Heart right ventricle (tissue), 16 donors: ENCODE results near the gene CDH12. TPM values are rescaled to one million over a fixed set of nuclear protein-coding genes. Genes with fewer than 3 reads are reported as not detected.

ENCODE experiments used
- ATAC-seq, 8 donors: fragments of 200-7000 bp; cut with Tn5 transposase; one replicate each; pipeline ENCODE4 v1.9.1; 2020; ENCODE audit warnings: mild to moderate bottlenecking in 8 of 8, moderate library complexity in 8 of 8, moderate number of reproducible peaks in 1 of 8
- DNase-seq, 2 donors: peaks; one replicate each; pipeline ENCODE4 v3.0.0-alpha.2; 2020
- H3K27ac ChIP-seq, 10 donors: fragments of 200-600 bp; sonication (generic) in 2 of 10; one replicate each; pipeline versions ENCODE4 v1.5.0 to v1.8.0; 2020 to 2022; ENCODE audit warnings: mild to moderate bottlenecking in 3 of 10
- H3K27me3 ChIP-seq, 7 donors: fragments of 200-600 bp; one replicate each; pipeline ENCODE4 v1.8.0; 2021 to 2022; ENCODE audit warnings: mild to moderate bottlenecking in 2 of 7
- H3K36me3 ChIP-seq, 9 donors: fragments of 200-600 bp; sonication (generic) in 1 of 9; one replicate each; pipeline versions ENCODE4 v1.5.0 to v1.8.0; 2020 to 2022; ENCODE audit warnings: mild to moderate bottlenecking in 2 of 9
- H3K4me1 ChIP-seq, 9 donors: fragments of 200-600 bp; sonication (generic) in 1 of 9; one replicate each; pipeline versions ENCODE4 v1.5.0 to v1.8.0; 2020 to 2022; ENCODE audit warnings: mild to moderate bottlenecking in 4 of 9
- H3K4me3 ChIP-seq, 10 donors: fragments of 200-600 bp; sonication (generic) in 2 of 10; one replicate each; pipeline versions ENCODE4 v1.5.0 to v1.8.0; 2020 to 2022; ENCODE audit warnings: mild to moderate bottlenecking in 7 of 10, moderate library complexity in 2 of 10
- H3K9me3 ChIP-seq, 11 donors: fragments of 200-600 bp in 10 of 11; sonication (generic) in 2 of 11; one replicate each; pipeline versions ENCODE4 v1.5.0 to v1.8.0; 2013 to 2022; ENCODE audit warnings: mild to moderate bottlenecking in 2 of 11, control low read depth in 1 of 11, moderate library complexity in 1 of 11
- WGBS, 2 donors: extraction: QIAGEN DNeasy Blood & Tissue Kit; methylation state at CpG; one replicate each; pipeline ENCODE4 v1.1.7; 2013; ENCODE audit warnings: inconsistent platforms in 1 of 2; 5-methylcytosine and 5-hydroxymethylcytosine counted together
- intact Hi-C, 10 donors: fragments of 100-400 bp; cut with DNase I; formaldehyde crosslinking; loops; one replicate each; pipeline versions ENCODE4 v1.11.1 to v1.14.2; 2022
- polyA plus RNA-seq, 2 donors: library from polyadenylated mRNA; stranded (reverse); fragments of 200-250 nt; gene quantifications; one replicate each; pipeline ENCODE4 v1.2.3, GENCODE V29; 2013
- total RNA-seq, 10 donors: library from RNA; stranded (reverse); fragmentation: NEBNext Ultra II Directional in 3 of 10; extraction: Animal tissue kit (Norgen Biotek cat#: 25700) in 3 of 10; gene quantifications; one replicate each; pipeline versions ENCODE4 v1.2.1 to v1.2.4, GENCODE V29; 2021 to 2023
- TF ChIP-seq, protein P1 (sequence below), 9 donors: fragments of 200-600 bp; sonication (generic) in 2 of 9; IDR thresholded peaks; one replicate each; pipeline versions ENCODE4 v1.5.0 to v1.8.0; 2021 to 2022; ENCODE audit warnings: antibody characterized with exemption in 9 of 9, mild to moderate bottlenecking in 5 of 9, moderate library complexity in 1 of 9
- donor health status: Arrhythmogenic right ventricular cardiomyopathy.
- donor health status: ischemic (EF 13 %, LVEDD 7.1; RV severe dilation, severe dysfunction).
- donor health status: healthy with polysubstance abuse.
- donor health status: DM: no; HTN: yes; CAD: no.
- donor health status: DM: no; HTN: no; CAD: no.
- donor health status: ischemic (EF 25% LVEDD 6.9; RV normal size, moderate dysfunction).
- donor health status: ischemic (EF 25% LVEDD 5.7; RV mildly dilated, moderate dysfunction).
- donor health status: healthy.
- donor health status: DM: yes; HTN: yes; CAD: no.
- donor health status: Ischemic cardiomyopathy.
- donor health status: ischemic (EF 35%, LVEDD 5.7; RV mildly dilated, moderate dysfunction).
- donor health status: nonischemic (EF 11% LVEDD 7.7; RV severe dilation, severe dysfunction).
- donor health status: DM: yes; HTN: yes; CAD: no.
- donor health status: PGD.
- donor health status: ischemic (EF 29% LVEDD 5.4; RV normal size, mild dysfunction).
- donor health status: nonischemic (EF 23%, LVEDD 6.1; RV moderate dilation, normal function).

CDH12 gene
- total and polyA plus RNA-seq, 12 donors, result not detected

DNA sequence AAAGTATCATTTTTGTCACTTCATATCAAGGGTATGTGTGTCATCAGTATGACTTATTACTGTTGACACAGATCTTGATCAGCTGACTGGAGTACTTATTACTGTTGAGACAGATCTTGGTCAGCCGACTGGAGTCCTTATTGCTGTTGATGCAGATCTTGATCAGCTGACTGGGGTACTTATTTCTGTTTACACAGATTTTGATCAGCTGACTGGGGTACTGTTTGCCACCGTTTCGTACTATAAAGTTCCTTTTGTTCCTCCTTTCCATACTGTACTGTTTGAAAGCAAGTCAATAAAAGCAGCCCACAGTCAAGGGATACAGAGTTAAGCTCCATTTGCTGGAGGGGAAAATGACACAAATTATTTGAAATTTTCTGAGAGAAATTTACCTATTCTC, 347.3 kb downstream of the CDH12 start:
- Histone ChIP-seq H3K4me3 (no peak overlapping the region), H3K27me3 (no peaks in the 10 kb centered on the region), H3K9me3 (peaks cover 0 to 9% (median 0%) of the 10 kb centered on the region in 11 donors), H3K27ac (no peak overlapping the region), H3K36me3 (no peaks in the 10 kb centered on the region), H3K4me1 (no peaks in the 10 kb centered on the region)
- TF ChIP-seq, protein P1, sequence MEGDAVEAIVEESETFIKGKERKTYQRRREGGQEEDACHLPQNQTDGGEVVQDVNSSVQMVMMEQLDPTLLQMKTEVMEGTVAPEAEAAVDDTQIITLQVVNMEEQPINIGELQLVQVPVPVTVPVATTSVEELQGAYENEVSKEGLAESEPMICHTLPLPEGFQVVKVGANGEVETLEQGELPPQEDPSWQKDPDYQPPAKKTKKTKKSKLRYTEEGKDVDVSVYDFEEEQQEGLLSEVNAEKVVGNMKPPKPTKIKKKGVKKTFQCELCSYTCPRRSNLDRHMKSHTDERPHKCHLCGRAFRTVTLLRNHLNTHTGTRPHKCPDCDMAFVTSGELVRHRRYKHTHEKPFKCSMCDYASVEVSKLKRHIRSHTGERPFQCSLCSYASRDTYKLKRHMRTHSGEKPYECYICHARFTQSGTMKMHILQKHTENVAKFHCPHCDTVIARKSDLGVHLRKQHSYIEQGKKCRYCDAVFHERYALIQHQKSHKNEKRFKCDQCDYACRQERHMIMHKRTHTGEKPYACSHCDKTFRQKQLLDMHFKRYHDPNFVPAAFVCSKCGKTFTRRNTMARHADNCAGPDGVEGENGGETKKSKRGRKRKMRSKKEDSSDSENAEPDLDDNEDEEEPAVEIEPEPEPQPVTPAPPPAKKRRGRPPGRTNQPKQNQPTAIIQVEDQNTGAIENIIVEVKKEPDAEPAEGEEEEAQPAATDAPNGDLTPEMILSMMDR (IDR thresholded peaks at IDR 0.05), result no peak
- ATAC-seq (no peak), DNase-seq (no peak)
- intact Hi-C loops, result no loop called here
- 46 to 48% methylated on average over 3 of the region's 3 CpGs for WGBS, 2 donors

DNA sequence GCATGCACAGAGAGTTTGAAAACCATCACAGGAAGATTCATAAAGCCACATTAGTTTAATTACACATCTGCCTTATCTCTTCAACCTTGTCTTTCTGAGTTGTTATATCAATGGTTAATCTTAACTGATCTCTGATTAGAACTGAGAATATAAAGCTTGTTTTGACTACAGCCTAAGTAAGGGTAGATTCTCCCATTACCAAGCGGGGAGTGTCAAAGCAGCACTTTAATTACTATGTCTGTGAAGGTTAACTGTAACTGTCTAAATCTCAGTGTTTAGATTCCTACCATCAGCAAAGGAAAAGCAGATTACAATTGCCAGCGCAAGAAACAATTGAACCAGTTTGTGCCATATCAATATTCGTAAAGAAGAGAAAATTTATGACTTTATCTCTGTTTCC, 348.7 kb downstream of the CDH12 start:
- intact Hi-C loops, result no loop called here
- 80 to 84% methylated on average over 3 of the region's 3 CpGs for WGBS, 2 donors
- H3K4me1 ChIP-seq, result no peaks in the 10 kb centered on the region
- peaks cover 0 to 9% (median 0%) of the 10 kb centered on the region in 11 donors for H3K9me3 ChIP-seq
- TF ChIP-seq, protein P1 (IDR thresholded peaks at IDR 0.05), result no peak
- no peak for DNase-seq
- no peak overlapping the region for H3K27ac ChIP-seq
- no peak overlapping the region for H3K4me3 ChIP-seq
- H3K27me3 ChIP-seq, result no peaks in the 10 kb centered on the region
- no peaks in the 10 kb centered on the region for H3K36me3 ChIP-seq
- no peak for ATAC-seq

DNA sequence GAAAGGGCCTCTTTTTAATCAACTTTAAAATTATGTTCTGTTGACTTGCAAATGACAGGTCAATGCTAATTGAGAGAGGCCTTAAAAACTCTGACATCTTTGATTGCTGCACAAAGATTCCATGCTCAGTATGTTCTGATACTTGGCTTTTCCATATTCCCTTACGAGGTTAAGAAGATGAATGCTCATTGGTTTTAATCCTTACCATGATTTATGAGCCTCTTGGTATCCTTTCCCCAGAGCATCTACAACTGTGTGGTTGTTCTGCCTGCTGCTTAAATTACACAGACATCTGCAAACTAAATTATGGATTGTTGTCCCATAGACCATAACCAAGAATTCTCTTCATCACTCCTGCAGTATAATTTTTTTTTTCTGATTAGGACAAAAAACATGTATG, 352.6 kb downstream of the CDH12 start:
- WGBS, 2 donors, result 77 to 87% methylated on average over 1 of the region's 1 CpG
- intact Hi-C loops, result no loop called here
- H3K9me3 ChIP-seq, result peaks cover 0 to 7% (median 0%) of the 10 kb centered on the region in 11 donors
- no peaks in the 10 kb centered on the region for H3K36me3 ChIP-seq
- H3K27me3 ChIP-seq, result no peaks in the 10 kb centered on the region
- H3K4me3 ChIP-seq, result no peak overlapping the region
- DNase-seq (no peak), ATAC-seq (no peak)
- no peak overlapping the region for H3K27ac ChIP-seq
- H3K4me1 ChIP-seq, result no peaks in the 10 kb centered on the region
- TF ChIP-seq, protein P1 (IDR thresholded peaks at IDR 0.05), result no peak

DNA sequence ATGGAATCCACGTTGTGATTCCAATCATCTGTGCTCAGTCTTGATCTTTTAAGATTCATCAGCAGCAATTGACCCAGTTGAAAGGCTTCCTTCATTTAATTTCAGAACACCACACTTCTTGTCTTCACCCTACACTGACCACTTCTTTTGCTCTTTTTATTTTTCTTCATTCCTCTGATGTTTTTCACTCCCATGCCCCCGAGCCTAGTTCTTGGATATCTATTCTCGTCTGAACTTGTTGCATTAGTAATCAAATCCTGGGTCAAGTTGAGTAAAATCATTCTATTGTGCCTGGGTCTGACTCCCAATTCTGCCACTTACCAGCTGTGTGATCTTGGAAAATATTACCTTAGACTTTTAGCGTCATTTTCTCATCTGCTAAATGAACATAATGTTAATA, 356.5 kb downstream of the CDH12 start:
- DNase-seq (no peak), ATAC-seq (no peak)
- intact Hi-C loops, result no loop called here
- no peak overlapping the region for H3K4me3 ChIP-seq
- TF ChIP-seq, protein P1 (IDR thresholded peaks at IDR 0.05), result no peak
- H3K27ac ChIP-seq, result no peak overlapping the region
- H3K4me1 ChIP-seq, result no peaks in the 10 kb centered on the region
- no peaks in the 10 kb centered on the region for H3K36me3 ChIP-seq
- no peaks in the 10 kb centered on the region for H3K27me3 ChIP-seq
- peaks cover 0 to 12% (median 0%) of the 10 kb centered on the region in 11 donors for H3K9me3 ChIP-seq
- 44 to 50% methylated on average over 4 of the region's 4 CpGs for WGBS, 2 donors
